Measurements from ENCODE around the gene DLEC1.

GRCh38 chr3:38163841-38164642 is 125.0 kb downstream of the DLEC1 start:
- TF ChIP-seq CTCF (IDR thresholded peaks at IDR 0.05) (no peak), POLR2AphosphoS5 (IDR thresholded peaks at IDR 0.05) (no peak), POLR2A (IDR thresholded peaks at IDR 0.05) (no peak)

Data from gastroesophageal sphincter (tissue), 3 donors.